Endothelial cell of umbilical vein (primary cell): ENCODE measurements around the gene KIF23. TPM values are rescaled to one million over a fixed set of nuclear protein-coding genes. Genes with fewer than 3 reads are reported as not detected.

ENCODE experiments used
- BruUV-seq: library from RNA; stranded (reverse); fragments of 400-500 nt; replicated peaks from 2 replicates; lab custom pipeline; 2021; lab: Mats Ljungman, UMichigan
- CTCF ChIA-PET: fragments of 300-600, 350-600 bp; sonication (Branson Sonifier 250); formaldehyde crosslinking; loops from one replicate; lab custom pipeline; 2021; ENCODE audit warnings: antibody characterized with exemption, inconsistent platforms; lab: Charles Lee
- POLR2A ChIA-PET: fragments of 300-600, 350-600 bp; sonication (Branson Sonifier 250); formaldehyde crosslinking; loops from one replicate; lab custom pipeline; 2021; ENCODE audit warnings: antibody characterized with exemption, inconsistent platforms; lab: Charles Lee
- DNase-seq: peaks from one replicate; pipeline ENCODE4 v3.0.0-alpha.2; 2011; ENCODE audit warnings: low read depth, low spot score
- FAIRE-seq: peaks from 2 replicates; lab custom pipeline; 2011; peaks lifted over from hg19 to GRCh38; lab: Jason Lieb, UNC
- H2AFZ ChIP-seq: 2 replicates; pipeline ENCODE4 v1.6.0; 2012; ENCODE audit warnings: low read depth, low read length, control low read depth, inconsistent platforms
- H3K27ac ChIP-seq: 2 replicates; pipeline ENCODE4 v1.5.1; 2011; ENCODE audit warnings: low read depth, mild to moderate bottlenecking, control low read depth, low read length, moderate library complexity; ENCODE audit not compliant: insufficient read depth
- H3K27me3 ChIP-seq, 2 experiments: 2 replicates each; pipeline versions ENCODE4 v1.6.0 to v1.6.1; 2011; ENCODE audit warnings: low read length in 2 of 2, mixed read lengths in 1 of 2; ENCODE audit not compliant: control insufficient read depth in 2 of 2, insufficient read depth in 2 of 2
- H3K36me3 ChIP-seq, 2 experiments: 2 replicates in 1 of 2; 3 replicates in 1 of 2; pipeline ENCODE4 v1.5.1; 2011; ENCODE audit warnings: low read length in 2 of 2, mild to moderate bottlenecking in 1 of 2, moderate library complexity in 1 of 2; ENCODE audit not compliant: control insufficient read depth in 2 of 2, insufficient read depth in 2 of 2; ENCODE audit errors: extremely low read depth in 1 of 2
- H3K4me1 ChIP-seq: 3 replicates; pipeline ENCODE4 v1.5.1; 2011; ENCODE audit warnings: mild to moderate bottlenecking, low read length; ENCODE audit not compliant: control insufficient read depth, insufficient read depth; ENCODE audit errors: extremely low read depth
- H3K4me2 ChIP-seq: 2 replicates; pipeline ENCODE4 v1.6.1; 2011; ENCODE audit warnings: low read length, control low read depth, mixed read lengths; ENCODE audit not compliant: insufficient read depth
- H3K4me3 ChIP-seq, 3 experiments: fragments of 200-600 bp in 1 of 3; sonication (generic), shearing (Covaris generic) in 1 of 3; replicated peaks in 1 of 3; 2 replicates each; pipeline ENCODE4 v1.5.1; 2011 to 2016; ENCODE audit warnings: control low read depth in 3 of 3, low read length in 3 of 3, mild to moderate bottlenecking in 2 of 3, inconsistent platforms in 1 of 3, low read depth in 1 of 3, moderate library complexity in 1 of 3; ENCODE audit not compliant: insufficient read depth in 1 of 3
- H3K79me2 ChIP-seq: 2 replicates; pipeline ENCODE4 v1.6.0; 2012; ENCODE audit warnings: low read length, inconsistent platforms; ENCODE audit not compliant: control insufficient read depth, insufficient read depth
- H3K9ac ChIP-seq: replicated peaks from 2 replicates; pipeline ENCODE3; 2011; ENCODE audit warnings: low read length, control low read depth; ENCODE audit not compliant: insufficient read depth; ENCODE audit errors: extremely low read depth
- H3K9me1 ChIP-seq: replicated peaks from 3 replicates; pipeline ENCODE4 v1.6.0; 2011; ENCODE audit warnings: mild to moderate bottlenecking, low read length; ENCODE audit not compliant: control insufficient read depth, insufficient read depth; ENCODE audit errors: extremely low read depth
- H3K9me3 ChIP-seq: replicated peaks from 2 replicates; pipeline ENCODE4 v1.5.1; 2012; ENCODE audit warnings: low read length, inconsistent platforms; ENCODE audit not compliant: control insufficient read depth, insufficient read depth
- H4K20me1 ChIP-seq: replicated peaks from 2 replicates; pipeline ENCODE3; 2011; ENCODE audit warnings: mild to moderate bottlenecking, low read length; ENCODE audit not compliant: control insufficient read depth, insufficient read depth; ENCODE audit errors: extremely low read depth
- CTCF ChIP-seq, 2 donors: IDR thresholded peaks; 1 replicate in 1 of 2; 2 replicates in 1 of 2; pipeline ENCODE4 v1.5.1; 2011; ENCODE audit warnings: low read length in 2 of 2, mild to moderate bottlenecking in 2 of 2, moderate library complexity in 2 of 2, control low read depth in 1 of 2, inconsistent platforms in 1 of 2, low read depth in 1 of 2; ENCODE audit not compliant: insufficient read depth in 1 of 2; ENCODE audit errors: extremely low read depth in 1 of 2
- EZH2 ChIP-seq: IDR thresholded peaks from 2 replicates; pipeline ENCODE4 v1.6.1; 2012; ENCODE audit warnings: borderline replicate concordance, low read depth, mild to moderate bottlenecking, moderate library complexity, low read length, inconsistent platforms; ENCODE audit not compliant: severe bottlenecking
- FOS ChIP-seq: IDR thresholded peaks from 2 replicates; pipeline ENCODE4 v1.6.1; 2011; ENCODE audit warnings: mild to moderate bottlenecking, low read length, moderate library complexity, borderline replicate concordance; ENCODE audit not compliant: insufficient read depth
- MYC ChIP-seq: IDR thresholded peaks from one replicate; pipeline ENCODE4 v1.6.1; 2011; ENCODE audit warnings: mild to moderate bottlenecking, low read depth, low read length
- POLR2A ChIP-seq: IDR thresholded peaks from 2 replicates; pipeline ENCODE4 v1.6.1; 2012; ENCODE audit warnings: low read depth, mild to moderate bottlenecking, control low read depth, low read length
- POLR2AphosphoS5 ChIP-seq: IDR thresholded peaks from 2 replicates; pipeline ENCODE4 v1.6.1; 2012; ENCODE audit warnings: low read depth, mild to moderate bottlenecking, control low read depth, low read length, moderate library complexity; ENCODE audit not compliant: insufficient read depth
- dilution Hi-C: fragments of 300-500 bp; cut with MboI; formaldehyde crosslinking; loops from one replicate; pipeline ENCODE4 v1.15.0; 2019; ENCODE audit warnings: low sequenced_read_pairs; ENCODE audit not compliant: extremely low pct_ligation_motif_present
- intact Hi-C: fragments of 100-400 bp; cut with micrococcal nuclease; formaldehyde crosslinking; loops from one replicate; pipeline ENCODE4 v1.10.0; 2022
- polyA plus RNA-seq, 4 experiments: library from polyadenylated mRNA; depleted of rRNA in 3 of 4; stranded (reverse) in 3 of 4; unstranded in 1 of 4; fragments of >200 nt; gene quantifications; 2 replicates each; pipeline versions ENCODE4 v1.2.1 to v1.2.3, GENCODE V29; 2011 to 2012; ENCODE audit warnings: missing spikeins in 1 of 4
- total RNA-seq: library from RNA; stranded (reverse); gene quantifications from 2 replicates; pipeline ENCODE4 v1.2.3, GENCODE V29; 2021
- TF ChIP-seq, protein P1 (sequence below): IDR thresholded peaks from 2 replicates; pipeline ENCODE4 v1.6.1; 2011; ENCODE audit not compliant: insufficient read depth, insufficient read length

Gene KIF23
- total and polyA plus RNA-seq, 2 donors (not counting 3 experiments of a cell fraction or from before 2014, with no cell fraction given): 25.4 to 64.7 TPM

DNA sequence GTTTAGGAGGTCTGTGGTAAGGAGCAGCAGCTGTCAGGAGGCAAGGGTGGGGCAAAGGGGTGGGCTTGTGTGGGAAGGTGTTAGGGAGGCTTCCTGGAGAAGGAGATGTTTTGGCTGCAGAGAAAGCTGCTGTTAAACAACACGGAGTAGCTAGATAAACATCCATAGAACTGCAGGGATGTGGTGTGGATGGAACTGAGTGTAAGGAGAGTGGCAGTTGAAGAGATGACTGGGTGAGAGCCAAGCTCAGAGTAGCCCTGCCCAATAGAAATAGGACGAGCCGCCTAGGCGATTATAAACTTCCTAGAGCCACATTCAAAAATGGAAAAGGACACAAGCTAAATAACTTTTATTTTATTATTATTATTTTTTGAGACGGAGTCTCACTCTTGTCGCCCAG is 58.4 kb downstream of the KIF23 start:
- Histone ChIP-seq H3K36me3 (no peaks in the 10 kb centered on the region), H3K27me3 (no peaks in the 10 kb centered on the region), H3K9me1 (no peaks in the 10 kb centered on the region), H3K4me1 (peaks cover 15% of the 10 kb centered on the region), H3K4me2 (no peak overlapping the region), H3K4me3 (no peak overlapping the region), H3K27ac (no peak overlapping the region), H3K79me2 (no peaks in the 10 kb centered on the region), H2AFZ (no peak overlapping the region), H4K20me1 (no peaks in the 10 kb centered on the region), H3K9ac (no peak overlapping the region), H3K9me3 (no peaks in the 10 kb centered on the region)
- BruUV-seq: no TSS peak
- ChIA-PET POLR2A (no interaction called here), CTCF (interaction anchor here (1.1 kb wide), 1 partner anchor 10 kb away, joined by 3 read pairs; no protein-coding TSS in a partner anchor)
- dilution Hi-C loops (no loop called here), intact Hi-C loops (loop anchor here (10.0 kb wide), 1 partner anchor 1182 kb away; no protein-coding TSS in a partner anchor)
- no peak for FAIRE-seq
- no peak for DNase-seq
- TF ChIP-seq POLR2A: no peak
- no peak for TF ChIP-seq POLR2AphosphoS5
- TF ChIP-seq EZH2: no peak
- TF ChIP-seq, protein P1, sequence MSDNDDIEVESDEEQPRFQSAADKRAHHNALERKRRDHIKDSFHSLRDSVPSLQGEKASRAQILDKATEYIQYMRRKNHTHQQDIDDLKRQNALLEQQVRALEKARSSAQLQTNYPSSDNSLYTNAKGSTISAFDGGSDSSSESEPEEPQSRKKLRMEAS: no peak
- no peak for TF ChIP-seq CTCF (IDR thresholded peaks at IDR 0.05; ENCODE audit: extremely low read depth in 1 of 2, insufficient read depth in 1 of 2, low read depth in 1 of 2, low read length in 2 of 2)
- no peak for TF ChIP-seq FOS
- no peak for TF ChIP-seq MYC
